ENCODE measurements around the gene KRTAP10-12.

DNA sequence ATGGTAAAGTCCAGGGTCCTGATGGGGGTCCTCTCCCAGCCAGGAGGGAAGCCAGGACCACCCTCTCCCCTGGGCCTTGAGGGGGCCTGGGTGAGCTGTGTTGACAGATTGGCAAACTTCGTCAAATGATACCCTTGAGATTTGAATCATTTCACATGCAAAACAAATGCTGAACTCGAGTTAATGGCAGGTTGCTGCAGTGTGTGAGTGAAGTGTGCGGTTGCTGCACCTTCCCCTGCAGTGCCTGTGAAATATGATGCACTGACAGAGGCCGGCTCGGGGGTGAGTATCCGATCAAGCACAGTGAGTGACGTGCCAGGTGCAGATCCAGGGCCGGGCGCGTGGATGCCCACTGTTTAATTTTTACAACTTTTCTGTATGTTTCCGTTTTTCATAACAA lies 9.3 kb upstream of the KRTAP10-12 start:
- TF ChIP-seq, protein P1, sequence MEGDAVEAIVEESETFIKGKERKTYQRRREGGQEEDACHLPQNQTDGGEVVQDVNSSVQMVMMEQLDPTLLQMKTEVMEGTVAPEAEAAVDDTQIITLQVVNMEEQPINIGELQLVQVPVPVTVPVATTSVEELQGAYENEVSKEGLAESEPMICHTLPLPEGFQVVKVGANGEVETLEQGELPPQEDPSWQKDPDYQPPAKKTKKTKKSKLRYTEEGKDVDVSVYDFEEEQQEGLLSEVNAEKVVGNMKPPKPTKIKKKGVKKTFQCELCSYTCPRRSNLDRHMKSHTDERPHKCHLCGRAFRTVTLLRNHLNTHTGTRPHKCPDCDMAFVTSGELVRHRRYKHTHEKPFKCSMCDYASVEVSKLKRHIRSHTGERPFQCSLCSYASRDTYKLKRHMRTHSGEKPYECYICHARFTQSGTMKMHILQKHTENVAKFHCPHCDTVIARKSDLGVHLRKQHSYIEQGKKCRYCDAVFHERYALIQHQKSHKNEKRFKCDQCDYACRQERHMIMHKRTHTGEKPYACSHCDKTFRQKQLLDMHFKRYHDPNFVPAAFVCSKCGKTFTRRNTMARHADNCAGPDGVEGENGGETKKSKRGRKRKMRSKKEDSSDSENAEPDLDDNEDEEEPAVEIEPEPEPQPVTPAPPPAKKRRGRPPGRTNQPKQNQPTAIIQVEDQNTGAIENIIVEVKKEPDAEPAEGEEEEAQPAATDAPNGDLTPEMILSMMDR (IDR thresholded peaks at IDR 0.05), result no peak
- TF ChIP-seq EZH2 (IDR thresholded peaks at IDR 0.05), result no peak
- TF ChIP-seq EZH2phosphoT487 (IDR thresholded peaks at IDR 0.05), result no peak

Data from neural progenitor cell (in vitro differentiated cells).